Measurements from ENCODE around the gene MAPK9. TPM values are rescaled to one million over a fixed set of nuclear protein-coding genes. Genes with fewer than 3 reads are reported as not detected.

The MAPK9 gene
- total and polyA plus RNA-seq, 9 of the 15 experiments (the other 6 are each of a cell fraction or from before 2014, with no cell fraction given), result 4.8 to 58.0 (median 29.9) TPM

DNA sequence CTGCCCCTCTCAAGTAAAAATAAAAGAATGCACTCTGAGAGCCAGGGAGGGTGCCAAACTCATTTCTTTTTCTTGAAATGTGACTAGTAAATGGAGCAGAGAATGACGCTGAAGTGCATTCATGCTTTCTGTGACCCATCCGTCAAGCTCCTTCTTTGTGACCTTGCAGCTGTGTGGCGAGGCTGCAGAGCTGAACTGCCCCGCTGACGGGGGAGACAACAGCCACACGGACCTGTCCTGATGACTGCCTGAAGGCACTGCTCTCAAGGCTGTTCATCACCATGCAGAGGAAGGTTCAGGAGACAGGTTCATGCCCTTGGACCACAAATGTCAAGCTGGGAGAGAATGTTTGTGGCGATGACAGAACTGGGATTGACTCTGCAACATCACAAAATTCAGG, 61.9 kb downstream of the MAPK9 start:
- DNase-seq (ENCODE audit: extremely low read depth in 1 of 4, low spot score in 3 of 4) (no peak), FAIRE-seq (no peak), ATAC-seq (no peak)
- H3K4me1 ChIP-seq (replicated peaks in 1 of 2; ENCODE audit: control insufficient read depth in 2 of 2, insufficient read depth in 2 of 2, low read length in 2 of 2), result no peaks in the 10 kb centered on the region
- in situ Hi-C loops (cut with MboI) (no loop called here), intact Hi-C loops (cut with micrococcal nuclease) (no loop called here)
- BruUV-seq (replicated peaks), result no TSS peak
- POLR2A ChIA-PET, result no interaction called here
- no peaks in the 10 kb centered on the region for H3K9me1 ChIP-seq (ENCODE audit: control insufficient read depth, insufficient read depth, low read length)
- 51% methylated on average over 7 of the region's 7 CpGs for WGBS (ENCODE audit: insufficient coverage, low coverage, missing lambda C conversion rate)
- no peaks in the 10 kb centered on the region for H4K20me1 ChIP-seq (replicated peaks; ENCODE audit: control insufficient read depth, insufficient read depth, low read length)
- H3K9ac ChIP-seq (ENCODE audit: insufficient read depth in 1 of 2, low read depth in 2 of 2, low read length in 2 of 2), result no peak overlapping the region
- H3K36me3 ChIP-seq (ENCODE audit: control insufficient read depth, insufficient read depth, low read length), result peaks cover 12% of the 10 kb centered on the region; the same call in 2 of the 3 replicates
- H2AFZ ChIP-seq (ENCODE audit: low read depth, low read length), result no peak overlapping the region
- no peak overlapping the region for H3K4me3 ChIP-seq
- H3K79me2 ChIP-seq (ENCODE audit: control insufficient read depth, insufficient read depth, low read length), result no peaks in the 10 kb centered on the region
- no peak overlapping the region for H3K27ac ChIP-seq (ENCODE audit: extremely low read depth, low read depth, low read length)
- CTCF ChIA-PET (ENCODE audit: low intra/inter-chr PET ratio), result no interaction called here
- H3K27me3 ChIP-seq (ENCODE audit: control insufficient read depth in 2 of 2, insufficient read depth in 2 of 2, low read length in 2 of 2), result no peaks in the 10 kb centered on the region; a peak in 1 of 5 replicates
- H3K9me3 ChIP-seq (replicated peaks; ENCODE audit: control insufficient read depth, insufficient read depth, low read depth, low read length), result no peaks in the 10 kb centered on the region
- H3K4me2 ChIP-seq (ENCODE audit: insufficient read depth, low read length), result no peak overlapping the region
- TF ChIP-seq HDAC1 (IDR thresholded peaks at IDR 0.05) (no peak), ZNF41 (CRISPR knock-in tag; conservative IDR thresholded peaks at IDR 0.05) (no peak), ZBED1 (IDR thresholded peaks at IDR 0.05) (no peak)
- TF ChIP-seq, protein P1, sequence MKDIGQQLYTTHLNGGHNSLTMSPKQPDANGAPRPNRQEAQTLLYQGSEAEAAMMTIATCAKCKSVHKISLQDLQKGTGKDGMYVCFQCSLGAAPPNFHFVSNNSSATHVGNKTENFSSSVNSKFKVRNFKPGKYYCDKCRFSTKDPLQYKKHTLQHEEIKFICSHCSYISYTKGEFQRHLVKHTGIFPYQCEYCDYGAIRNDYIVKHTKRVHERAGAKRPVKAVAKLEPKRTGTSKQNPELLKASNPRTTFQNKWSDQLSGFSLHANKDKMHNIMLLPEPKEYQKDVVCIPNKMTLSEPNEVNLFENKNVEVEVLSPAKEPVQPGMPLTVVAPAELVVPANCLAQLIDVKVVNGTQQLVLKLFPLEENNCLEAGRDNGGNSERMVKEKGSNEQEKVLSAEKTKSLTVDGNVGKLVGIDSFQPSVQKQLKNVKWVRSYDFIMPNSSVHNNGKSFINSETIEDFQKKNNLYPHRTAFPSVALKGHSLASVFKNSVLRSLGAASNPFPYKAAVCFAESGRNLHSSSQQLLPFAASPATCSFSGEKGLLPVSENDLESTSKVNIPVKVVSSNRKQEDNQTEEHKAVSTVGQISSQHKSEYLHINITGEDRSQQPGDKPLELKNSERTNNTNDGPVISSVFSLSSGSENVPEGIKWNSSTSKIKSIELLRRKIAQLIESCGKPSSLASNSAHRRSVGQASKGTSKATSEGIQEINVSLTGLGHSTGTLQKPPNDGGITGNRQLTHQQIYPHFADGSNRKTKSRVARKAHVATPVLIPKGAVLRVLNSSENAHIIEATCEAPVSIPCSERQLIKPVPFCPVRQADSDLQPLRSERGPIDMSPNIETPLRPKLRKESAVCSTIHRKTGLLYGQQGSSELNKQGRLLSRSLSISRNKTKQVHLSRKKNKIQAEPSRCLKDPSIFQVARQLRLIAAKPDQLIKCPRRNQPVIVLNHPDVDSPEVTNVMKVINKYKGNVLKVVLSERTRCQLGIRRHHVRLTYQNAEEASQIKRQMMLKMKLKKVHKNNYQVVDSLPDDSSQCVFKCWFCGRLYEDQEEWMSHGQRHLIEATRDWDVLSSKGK (CRISPR knock-in tag; IDR thresholded peaks at IDR 0.05), result no peak
- TF ChIP-seq, protein P2, sequence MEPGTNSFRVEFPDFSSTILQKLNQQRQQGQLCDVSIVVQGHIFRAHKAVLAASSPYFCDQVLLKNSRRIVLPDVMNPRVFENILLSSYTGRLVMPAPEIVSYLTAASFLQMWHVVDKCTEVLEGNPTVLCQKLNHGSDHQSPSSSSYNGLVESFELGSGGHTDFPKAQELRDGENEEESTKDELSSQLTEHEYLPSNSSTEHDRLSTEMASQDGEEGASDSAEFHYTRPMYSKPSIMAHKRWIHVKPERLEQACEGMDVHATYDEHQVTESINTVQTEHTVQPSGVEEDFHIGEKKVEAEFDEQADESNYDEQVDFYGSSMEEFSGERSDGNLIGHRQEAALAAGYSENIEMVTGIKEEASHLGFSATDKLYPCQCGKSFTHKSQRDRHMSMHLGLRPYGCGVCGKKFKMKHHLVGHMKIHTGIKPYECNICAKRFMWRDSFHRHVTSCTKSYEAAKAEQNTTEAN (CRISPR knock-in tag; IDR thresholded peaks at IDR 0.05), result no peak
- TF ChIP-seq, protein P3, sequence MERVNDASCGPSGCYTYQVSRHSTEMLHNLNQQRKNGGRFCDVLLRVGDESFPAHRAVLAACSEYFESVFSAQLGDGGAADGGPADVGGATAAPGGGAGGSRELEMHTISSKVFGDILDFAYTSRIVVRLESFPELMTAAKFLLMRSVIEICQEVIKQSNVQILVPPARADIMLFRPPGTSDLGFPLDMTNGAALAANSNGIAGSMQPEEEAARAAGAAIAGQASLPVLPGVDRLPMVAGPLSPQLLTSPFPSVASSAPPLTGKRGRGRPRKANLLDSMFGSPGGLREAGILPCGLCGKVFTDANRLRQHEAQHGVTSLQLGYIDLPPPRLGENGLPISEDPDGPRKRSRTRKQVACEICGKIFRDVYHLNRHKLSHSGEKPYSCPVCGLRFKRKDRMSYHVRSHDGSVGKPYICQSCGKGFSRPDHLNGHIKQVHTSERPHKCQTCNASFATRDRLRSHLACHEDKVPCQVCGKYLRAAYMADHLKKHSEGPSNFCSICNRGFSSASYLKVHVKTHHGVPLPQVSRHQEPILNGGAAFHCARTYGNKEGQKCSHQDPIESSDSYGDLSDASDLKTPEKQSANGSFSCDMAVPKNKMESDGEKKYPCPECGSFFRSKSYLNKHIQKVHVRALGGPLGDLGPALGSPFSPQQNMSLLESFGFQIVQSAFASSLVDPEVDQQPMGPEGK (CRISPR knock-in tag; IDR thresholded peaks at IDR 0.05; ENCODE audit: borderline replicate concordance), result no peak
- TF ChIP-seq, protein P4, sequence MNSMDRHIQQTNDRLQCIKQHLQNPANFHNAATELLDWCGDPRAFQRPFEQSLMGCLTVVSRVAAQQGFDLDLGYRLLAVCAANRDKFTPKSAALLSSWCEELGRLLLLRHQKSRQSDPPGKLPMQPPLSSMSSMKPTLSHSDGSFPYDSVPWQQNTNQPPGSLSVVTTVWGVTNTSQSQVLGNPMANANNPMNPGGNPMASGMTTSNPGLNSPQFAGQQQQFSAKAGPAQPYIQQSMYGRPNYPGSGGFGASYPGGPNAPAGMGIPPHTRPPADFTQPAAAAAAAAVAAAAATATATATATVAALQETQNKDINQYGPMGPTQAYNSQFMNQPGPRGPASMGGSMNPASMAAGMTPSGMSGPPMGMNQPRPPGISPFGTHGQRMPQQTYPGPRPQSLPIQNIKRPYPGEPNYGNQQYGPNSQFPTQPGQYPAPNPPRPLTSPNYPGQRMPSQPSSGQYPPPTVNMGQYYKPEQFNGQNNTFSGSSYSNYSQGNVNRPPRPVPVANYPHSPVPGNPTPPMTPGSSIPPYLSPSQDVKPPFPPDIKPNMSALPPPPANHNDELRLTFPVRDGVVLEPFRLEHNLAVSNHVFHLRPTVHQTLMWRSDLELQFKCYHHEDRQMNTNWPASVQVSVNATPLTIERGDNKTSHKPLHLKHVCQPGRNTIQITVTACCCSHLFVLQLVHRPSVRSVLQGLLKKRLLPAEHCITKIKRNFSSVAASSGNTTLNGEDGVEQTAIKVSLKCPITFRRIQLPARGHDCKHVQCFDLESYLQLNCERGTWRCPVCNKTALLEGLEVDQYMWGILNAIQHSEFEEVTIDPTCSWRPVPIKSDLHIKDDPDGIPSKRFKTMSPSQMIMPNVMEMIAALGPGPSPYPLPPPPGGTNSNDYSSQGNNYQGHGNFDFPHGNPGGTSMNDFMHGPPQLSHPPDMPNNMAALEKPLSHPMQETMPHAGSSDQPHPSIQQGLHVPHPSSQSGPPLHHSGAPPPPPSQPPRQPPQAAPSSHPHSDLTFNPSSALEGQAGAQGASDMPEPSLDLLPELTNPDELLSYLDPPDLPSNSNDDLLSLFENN (IDR thresholded peaks at IDR 0.05; ENCODE audit: low read depth in 2 of 2, low read length in 2 of 2), result no peak

All from K562 (cell line).